HG03439 (cell line): ENCODE results near the gene SP6.
A peak's percentile ranks its signal among the peaks of the same experiment; 100 is the strongest.

Experiments used
- ATAC-seq: cut with Tn5 transposase; IDR thresholded peaks from one replicate; pipeline ENCODE4 v1.9.1; 2021; ENCODE audit warnings: mild to moderate bottlenecking, moderate library complexity; ENCODE audit not compliant: unreplicated experiment

The SP6 gene

GRCh38 chr17:47850692-47851573, at the start of gene SP6:
SP6 (minus strand) TSS chr17:47851163; CDS start chr17:47848429, 2,734 bp downstream.
- ATAC-seq: no peak

DNA sequence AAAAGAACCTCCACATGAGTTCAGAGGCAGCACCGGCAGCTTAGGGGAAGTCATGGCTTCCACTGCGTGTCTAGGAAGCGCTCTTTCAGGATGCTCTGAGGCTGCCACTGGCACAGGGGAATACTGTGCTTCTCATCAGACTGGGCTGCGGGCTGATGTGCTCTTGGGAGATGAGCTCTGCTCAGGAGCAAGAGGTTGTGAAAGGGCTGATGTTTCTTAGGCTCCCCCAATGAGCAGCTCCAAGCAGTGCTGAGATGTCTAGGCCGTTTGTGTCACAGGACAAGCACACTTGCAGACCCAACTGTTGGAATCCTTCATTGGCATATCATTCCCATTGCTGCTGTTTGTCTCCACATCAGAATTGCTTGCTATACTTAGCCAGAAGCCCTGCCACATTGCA, 48.7 kb upstream of the SP6 start:
- ATAC-seq: no peak

GRCh38 chr17:47898241-47898640, 47.3 kb upstream of the SP6 start:
- no peak for ATAC-seq

DNA sequence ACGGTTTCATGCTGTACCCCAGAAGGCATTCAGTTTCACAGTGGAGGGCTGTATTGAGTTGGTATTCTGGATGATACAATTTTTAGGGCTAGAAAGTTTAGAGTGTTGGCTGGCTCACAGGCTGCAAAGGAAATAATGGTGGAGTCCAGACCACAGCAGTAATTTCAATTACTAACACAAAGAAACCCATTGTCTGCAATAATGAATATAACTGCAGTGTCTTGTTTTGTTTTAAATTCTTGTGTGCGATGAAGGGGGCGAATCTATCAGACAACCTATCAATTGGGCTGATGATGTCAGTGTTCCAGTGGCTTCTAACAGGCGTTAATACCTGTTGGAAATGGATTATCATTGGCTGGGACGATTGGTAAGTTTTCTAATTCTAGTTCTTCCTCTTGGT, 46.6 kb upstream of the SP6 start:
- ATAC-seq: no peak

GRCh38 chr17:47896672-47897490, 45.9 kb upstream of the SP6 start:
- ATAC-seq: no peak

DNA sequence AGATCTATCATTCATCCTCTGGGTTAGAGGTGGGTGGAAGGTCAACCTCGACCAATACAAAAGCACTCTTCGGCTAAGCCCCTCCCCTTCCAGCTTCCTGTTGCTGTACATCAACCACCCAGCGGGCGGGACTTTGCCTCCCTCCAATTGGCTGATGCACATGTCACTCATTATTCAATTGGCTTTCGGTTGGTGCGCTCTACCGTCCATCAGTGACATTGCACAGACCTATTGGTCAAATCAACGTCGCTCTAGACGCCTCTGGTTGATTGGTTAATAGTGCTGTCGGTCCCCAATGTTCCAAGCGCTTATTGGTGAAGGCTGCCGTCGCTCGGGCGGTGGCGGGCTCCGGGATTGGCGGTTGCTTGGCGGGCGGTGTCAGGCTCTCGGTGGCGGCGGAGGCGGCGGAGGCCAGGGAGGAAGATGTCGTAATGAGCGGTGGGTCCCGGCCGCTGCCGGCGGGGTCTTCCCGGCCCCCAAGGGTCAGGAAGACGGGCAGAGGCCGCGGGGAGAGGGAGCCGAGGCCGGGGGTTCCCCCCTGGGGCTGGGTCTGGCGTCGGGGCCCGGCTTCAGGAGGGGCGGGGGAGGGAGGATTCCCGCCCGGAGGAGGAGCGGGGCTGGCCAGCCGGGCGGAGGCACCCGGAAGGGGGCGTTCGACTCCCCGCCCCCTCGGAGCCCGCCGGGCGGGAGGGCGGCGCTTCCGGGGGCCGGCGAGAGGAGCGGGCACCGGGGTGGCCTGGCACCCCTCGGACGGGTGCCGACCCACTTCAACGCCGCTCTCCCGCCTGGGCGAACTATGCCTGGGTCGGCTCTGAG, 45.1 kb upstream of the SP6 start, which contains the start of gene SP2:
TSS of gene SP2 (plus strand) at position 381 of the 816 bp plus-strand sequence. CDS start at position 432, 51 bp downstream.
- ATAC-seq: peak; percentile 91

DNA sequence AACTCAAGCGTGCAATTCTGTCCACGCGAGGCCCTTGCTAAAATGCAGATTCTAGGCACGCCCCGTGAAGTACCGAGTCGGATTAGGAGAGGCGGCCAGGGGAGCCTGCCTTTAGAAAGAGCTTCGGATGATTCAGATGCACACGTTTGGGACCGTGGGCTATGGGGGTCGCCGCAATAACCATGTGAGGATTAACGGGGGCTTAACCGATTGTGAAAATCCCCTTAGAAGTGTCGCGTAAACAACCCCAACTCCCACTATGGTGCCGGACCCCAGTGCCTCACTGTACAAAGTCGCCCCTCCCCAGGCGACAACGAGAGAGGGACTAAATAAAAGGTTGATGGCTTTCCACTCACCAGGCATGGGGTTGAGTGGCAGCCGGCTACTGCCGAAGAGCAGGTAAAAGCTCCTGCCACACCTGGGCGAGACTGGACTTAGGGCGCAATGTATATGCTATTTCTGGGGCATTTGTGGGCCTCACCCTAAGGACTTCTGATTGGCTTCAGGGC, 44.4 kb upstream of the SP6 start:
- ATAC-seq: no peak

DNA sequence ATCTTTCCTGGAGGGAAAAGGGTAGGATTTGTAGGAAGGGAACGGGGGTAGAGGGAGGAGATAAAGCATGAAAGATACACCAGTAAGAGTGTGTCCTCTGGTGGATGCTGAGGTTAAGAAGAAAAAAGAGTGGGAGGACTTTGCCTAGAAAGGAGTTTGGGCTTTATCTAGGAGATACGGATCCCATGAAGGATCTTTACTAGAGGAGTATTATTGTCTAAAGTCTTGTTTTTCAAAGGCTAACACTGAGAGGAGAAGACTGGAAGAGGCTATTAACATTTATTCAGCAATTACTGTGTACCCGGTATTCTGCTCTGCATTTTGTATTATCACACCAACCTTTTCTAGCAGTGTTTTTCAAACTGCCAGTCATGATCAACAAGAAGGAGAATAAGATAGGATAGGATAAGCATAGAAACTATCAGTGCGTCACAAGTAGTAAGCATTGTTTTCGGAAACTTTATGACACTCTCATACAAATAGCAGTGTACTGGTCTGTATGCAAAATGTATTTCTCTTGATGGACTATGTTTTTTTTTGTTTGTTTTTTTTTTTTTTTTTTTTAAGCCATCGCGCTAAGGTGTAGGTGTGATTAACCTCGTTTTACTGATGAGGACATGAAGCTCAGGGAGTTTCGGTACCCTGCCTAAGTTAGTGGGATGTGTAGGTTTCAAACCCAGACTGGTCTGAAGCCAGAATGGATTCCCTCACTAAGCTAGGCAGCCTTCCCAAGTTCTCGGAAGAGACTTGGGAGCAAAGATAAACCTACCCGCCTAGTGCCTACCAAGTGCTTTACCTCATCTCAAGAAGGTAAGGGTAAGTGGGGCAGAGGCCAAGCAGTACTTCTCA, 43.8 kb upstream of the SP6 start:
- ATAC-seq: no peak

- ATAC-seq: no peak
Observed at GRCh38 chr17:47891545-47892088, 40.7 kb upstream of the SP6 start.

DNA sequence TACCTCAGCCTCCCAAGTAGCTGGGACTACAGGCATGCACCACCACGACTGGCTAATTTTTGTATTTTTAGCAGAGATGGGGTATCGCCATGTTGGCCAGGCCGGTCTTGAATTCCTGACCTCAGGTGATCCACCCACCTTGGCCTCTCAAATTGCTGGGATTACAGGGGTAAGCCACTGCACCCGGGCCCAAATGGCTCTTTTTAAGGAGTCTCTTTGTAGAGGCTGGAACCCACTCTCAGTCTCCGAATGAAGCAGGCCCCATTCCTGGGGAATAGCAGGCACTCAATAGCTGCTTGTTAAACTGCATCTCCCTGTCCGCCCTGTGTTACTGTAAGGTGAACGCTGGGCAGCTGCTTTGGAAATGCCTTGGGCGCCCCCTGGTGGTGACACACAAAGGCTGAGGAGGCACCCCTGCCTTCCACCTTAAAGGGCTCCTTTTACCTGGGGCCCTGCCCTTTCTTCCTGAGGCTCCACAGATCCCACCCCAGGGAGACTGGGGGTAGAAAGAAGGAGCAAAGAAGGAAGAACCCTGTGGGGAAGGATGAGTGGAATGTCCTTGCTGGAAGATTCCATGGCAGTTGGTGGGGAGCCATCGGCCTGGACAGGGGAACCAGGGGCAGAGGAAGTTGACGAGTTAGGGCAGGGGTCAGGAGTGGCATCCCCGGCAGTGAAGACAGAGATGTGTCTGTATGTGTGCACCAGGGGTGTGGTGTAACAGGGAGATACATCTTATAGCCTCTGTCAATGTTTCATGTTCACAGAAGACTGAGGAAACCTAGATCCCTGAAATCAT, 39.0 kb upstream of the SP6 start:
- no peak for ATAC-seq

GRCh38 chr17:47888293-47888692, 37.3 kb upstream of the SP6 start:
- no peak for ATAC-seq

GRCh38 chr17:47884905-47885730, 34.2 kb upstream of the SP6 start:
- no peak for ATAC-seq

DNA sequence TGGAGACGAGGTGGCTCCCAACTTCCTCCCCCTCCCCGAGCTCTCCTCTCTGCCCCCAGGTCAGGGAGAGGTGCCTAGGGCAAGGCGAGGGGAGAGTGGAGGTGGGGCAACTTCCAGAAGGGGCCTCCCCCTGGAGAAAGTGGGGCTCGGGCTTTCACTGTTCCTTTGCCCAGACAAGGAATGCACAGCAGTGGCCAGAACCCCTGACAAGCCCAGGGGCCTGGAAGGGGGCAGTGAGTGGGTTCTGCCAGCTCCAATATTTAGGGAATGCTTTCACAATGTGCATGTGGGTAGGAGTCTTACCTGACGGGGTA, 33.4 kb upstream of the SP6 start:
- no peak for ATAC-seq

DNA sequence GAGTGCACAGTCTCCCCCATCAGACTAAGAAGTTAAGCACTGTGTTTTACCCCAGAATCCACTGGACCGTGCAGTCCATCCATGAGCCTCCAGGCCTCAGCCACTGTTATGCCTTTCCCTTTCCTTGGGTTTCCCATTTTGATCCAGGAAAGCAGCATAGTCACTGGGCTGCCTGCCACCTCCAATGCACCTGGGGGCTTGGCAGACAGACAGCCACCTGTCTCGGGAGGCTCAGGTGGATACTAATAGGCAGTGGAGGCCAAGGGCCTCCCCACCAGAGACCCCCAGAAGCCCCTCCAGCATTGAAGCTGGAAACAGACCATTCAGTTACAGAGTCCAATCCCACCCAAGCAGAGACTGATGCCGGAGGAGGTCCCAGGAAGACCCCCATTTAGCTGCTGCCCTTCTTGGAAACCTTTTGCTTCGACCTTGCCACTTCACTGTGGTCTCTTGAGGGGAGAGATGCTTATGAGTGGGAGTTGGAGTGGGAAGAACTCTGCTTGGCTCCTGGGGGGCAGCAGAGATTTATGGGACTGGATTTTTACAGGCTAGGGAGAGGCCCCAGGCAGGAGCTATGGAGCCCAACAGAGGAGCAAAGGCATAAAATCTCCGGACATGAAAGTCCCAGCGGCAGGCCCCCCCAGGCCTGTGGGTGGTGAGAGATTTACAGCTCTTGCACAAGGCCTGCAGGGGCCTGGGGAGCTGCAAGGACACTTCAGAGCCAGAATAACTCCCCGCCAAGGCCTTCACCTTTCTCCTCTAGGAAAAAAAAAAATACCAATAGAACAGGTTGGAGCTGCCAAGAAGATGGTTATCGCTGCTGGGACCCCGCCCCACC, 32.8 kb upstream of the SP6 start:
- ATAC-seq: no peak

DNA sequence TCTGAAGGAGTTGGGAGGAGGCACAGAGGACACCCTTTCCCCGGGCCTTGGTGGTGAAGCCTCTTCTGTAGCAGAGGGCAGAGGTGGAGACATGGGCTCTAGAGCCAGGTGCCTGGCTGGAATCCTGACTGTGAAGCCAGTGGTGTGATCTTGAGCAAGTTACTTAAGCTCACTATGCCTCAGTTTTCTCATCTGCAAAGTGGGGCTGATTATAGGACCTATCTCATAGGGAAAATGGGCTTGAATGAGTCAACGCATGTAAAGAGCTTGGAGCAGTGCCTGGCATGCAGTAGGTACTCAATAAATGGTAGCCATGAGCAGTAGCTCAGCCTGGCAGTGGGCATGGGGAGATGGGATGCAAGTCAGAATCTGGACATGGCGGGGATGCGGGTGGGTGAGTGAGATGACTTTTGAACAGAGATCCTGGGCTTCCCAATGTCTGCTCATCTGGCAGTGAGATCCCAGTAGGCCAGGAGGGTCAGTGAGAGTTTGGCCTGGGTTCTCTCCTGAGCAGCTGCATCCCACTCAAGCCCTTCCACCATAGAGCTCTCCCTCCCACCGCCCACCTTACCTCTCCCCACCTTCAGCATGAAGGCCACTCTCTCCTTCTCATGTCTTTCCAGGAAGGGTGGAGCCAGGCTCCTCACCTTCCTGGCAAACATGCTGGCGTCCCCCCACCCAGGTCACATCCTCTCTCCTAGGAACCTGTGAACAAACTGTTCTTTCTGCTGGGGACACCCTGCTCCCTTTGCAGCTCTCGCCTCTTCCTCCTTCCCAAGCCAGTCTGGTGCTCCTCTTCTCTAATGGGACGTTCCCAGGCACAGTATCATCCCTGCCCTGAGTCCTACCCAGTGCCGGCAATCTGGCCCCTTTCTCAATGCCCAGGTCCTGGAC, 32.0 kb upstream of the SP6 start:
- ATAC-seq: no peak

DNA sequence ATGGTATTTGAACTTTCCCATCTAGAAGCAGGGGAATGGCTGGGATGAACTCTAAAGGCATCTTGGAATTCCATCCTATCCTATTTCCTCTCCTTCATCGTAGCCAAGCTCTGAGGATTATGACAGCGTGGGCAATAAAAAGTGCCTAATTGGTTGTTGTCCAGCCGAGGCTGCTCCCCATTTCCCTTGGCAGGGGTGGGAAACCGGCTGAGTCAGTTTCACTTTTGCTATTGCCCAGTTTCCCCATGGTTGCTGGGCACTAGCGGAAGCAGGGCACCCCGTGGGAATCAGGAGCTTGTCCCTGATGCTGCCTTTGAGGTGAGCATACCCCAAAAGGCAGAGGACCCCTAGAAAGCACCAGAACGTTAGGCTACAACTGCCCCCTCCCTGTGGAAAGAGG, 31.3 kb upstream of the SP6 start:
- no peak for ATAC-seq
